Gastrocnemius medialis (tissue), 4 donors: ENCODE data around the gene TK2. TPM values are rescaled to one million over a fixed set of nuclear protein-coding genes. Genes with fewer than 3 reads are reported as not detected.

Experiments
- ATAC-seq, 2 donors: fragments of 150-250 bp; one replicate each; pipeline ENCODE4 v1.9.1; 2016
- DNase-seq, 2 donors: peaks; one replicate each; pipeline ENCODE4 v3.0.0-alpha.2; 2019
- H3K27ac ChIP-seq, 4 donors: fragments of 200-600 bp; sonication (generic); 1 replicate in 1 of 4; 2 replicates in 3 of 4; pipeline ENCODE4 v1.5.1; 2016 to 2018; ENCODE audit warnings: mild to moderate bottlenecking in 2 of 4, moderate library complexity in 1 of 4
- H3K27me3 ChIP-seq, 3 donors: fragments of 200-600 bp; sonication (generic) in 2 of 3; 1 replicate in 1 of 3; 2 replicates in 2 of 3; pipeline versions ENCODE4 v1.5.1 to v1.6.0; 2016 to 2019; ENCODE audit warnings: mild to moderate bottlenecking in 1 of 3, moderate library complexity in 1 of 3
- H3K36me3 ChIP-seq, 2 donors: fragments of 200-600 bp; sonication (generic) in 1 of 2; one replicate each; pipeline ENCODE4 v1.5.1; 2017 to 2018
- H3K4me1 ChIP-seq, 2 donors: fragments of 200-600 bp; sonication (generic) in 1 of 2; one replicate each; pipeline ENCODE4 v1.5.1; 2016 to 2017; ENCODE audit warnings: mild to moderate bottlenecking in 2 of 2
- H3K4me3 ChIP-seq, 4 donors: fragments of 200-600 bp; sonication (generic) in 3 of 4; 1 replicate in 1 of 4; 2 replicates in 3 of 4; pipeline ENCODE4 v1.5.1; 2016 to 2019; ENCODE audit warnings: mild to moderate bottlenecking in 2 of 4
- H3K9me3 ChIP-seq, 3 donors: fragments of 200-600 bp; sonication (generic) in 2 of 3; 1 replicate in 1 of 3; 2 replicates in 2 of 3; pipeline ENCODE4 v1.5.1; 2016 to 2019
- CTCF ChIP-seq, 5 experiments: fragments of 450-650 bp in 3 of 5; fragments of 200-600 bp in 2 of 5; sonication (generic) in 2 of 5; IDR thresholded peaks in 4 of 5; conservative IDR thresholded peaks in 1 of 5; 1 replicate in 4 of 5; 2 replicates in 1 of 5; pipeline ENCODE4 v1.5.1; 2016 to 2019; ENCODE audit warnings: antibody characterized with exemption in 5 of 5, mild to moderate bottlenecking in 3 of 5, moderate library complexity in 3 of 5
- POLR2A ChIP-seq, 2 donors: fragments of 450-650 bp; IDR thresholded peaks; one replicate each; pipeline ENCODE4 v1.6.1; 2017; ENCODE audit warnings: antibody characterized with exemption in 2 of 2, mild to moderate bottlenecking in 2 of 2, moderate library complexity in 2 of 2
- in situ Hi-C, 4 donors: fragments of 200-750 bp; cut with MboI; loops; one replicate each; pipeline versions ENCODE4 v1.15.0 to v1.8.0; 2017; ENCODE audit warnings: low sequenced_read_pairs in 4 of 4
- intact Hi-C: fragments of 100-400 bp; cut with DNase I; formaldehyde crosslinking; loops from one replicate; pipeline ENCODE4 v1.15.1; 2023; ENCODE audit warnings: low total_unique reads
- total RNA-seq, 4 donors: library from RNA; depleted of rRNA; stranded (reverse); fragments of >200 nt; gene quantifications; one replicate each; pipeline versions ENCODE4 v1.1.0 to v1.2.3, GENCODE V29; 2016

TK2 gene
- total RNA-seq, 4 donors from 2014 or later, result 10.6 to 22.7 (median 15.5) TPM

GRCh38 chr16:66510711-66511601 lies 39.0 kb downstream of the TK2 start:
- intact Hi-C loops, result no loop called here
- in situ Hi-C loops, result no loop called here
- no peak for DNase-seq
- no peak for ATAC-seq
- H3K4me1 ChIP-seq, result peaks cover 17 to 36% of the 10 kb centered on the region in 2 donors
- peak overlapping the region; percentile 12 to 71 (median 58) for H3K27ac ChIP-seq
- H3K36me3 ChIP-seq, result peaks cover 0 to 35% of the 10 kb centered on the region in 2 donors
- no peak for TF ChIP-seq POLR2A (IDR thresholded peaks at IDR 0.05)
- no peak for TF ChIP-seq CTCF (IDR thresholded peaks at IDR 0.05 in 4 of 5, conservative IDR thresholded peaks at IDR 0.05 in 1 of 5)
- H3K9me3 ChIP-seq, result no peaks in the 10 kb centered on the region
- no peak overlapping the region for H3K4me3 ChIP-seq
- H3K27me3 ChIP-seq, result no peaks in the 10 kb centered on the region

- peaks cover 15 to 30% of the 10 kb centered on the region in 2 donors for H3K4me1 ChIP-seq
- ATAC-seq (no peak), DNase-seq (no peak)
- peaks cover 0 to 33% of the 10 kb centered on the region in 2 donors for H3K36me3 ChIP-seq
- peak overlapping the region in 1 of 4 donors; percentile 64 for H3K27ac ChIP-seq
- no peaks in the 10 kb centered on the region for H3K9me3 ChIP-seq
- TF ChIP-seq CTCF (IDR thresholded peaks at IDR 0.05 in 4 of 5, conservative IDR thresholded peaks at IDR 0.05 in 1 of 5), result no peak
- TF ChIP-seq POLR2A (IDR thresholded peaks at IDR 0.05), result no peak
- no peaks in the 10 kb centered on the region for H3K27me3 ChIP-seq
- in situ Hi-C loops, result no loop called here
- intact Hi-C loops, result no loop called here
- H3K4me3 ChIP-seq, result no peak overlapping the region
Observed at GRCh38 chr16:66510298-66510697, 39.6 kb downstream of the TK2 start.

GRCh38 chr16:66509576-66509975 lies 40.3 kb downstream of the TK2 start:
- TF ChIP-seq CTCF (IDR thresholded peaks at IDR 0.05 in 4 of 5, conservative IDR thresholded peaks at IDR 0.05 in 1 of 5) (no peak), POLR2A (IDR thresholded peaks at IDR 0.05) (no peak)
- no peak overlapping the region for H3K4me3 ChIP-seq
- H3K36me3 ChIP-seq, result peaks cover 0 to 32% of the 10 kb centered on the region in 2 donors
- no peak overlapping the region for H3K27ac ChIP-seq
- no peak for ATAC-seq
- no peaks in the 10 kb centered on the region for H3K9me3 ChIP-seq
- in situ Hi-C loops, result no loop called here
- DNase-seq, result no peak
- peaks cover 15 to 26% of the 10 kb centered on the region in 2 donors for H3K4me1 ChIP-seq
- H3K27me3 ChIP-seq, result no peaks in the 10 kb centered on the region
- intact Hi-C loops, result no loop called here

- in situ Hi-C loops (no loop called here), intact Hi-C loops (no loop called here)
- DNase-seq, result peak in 1 of 2 donors; percentile 7
- Histone ChIP-seq H3K4me1 (peaks cover 16 to 29% of the 10 kb centered on the region in 2 donors), H3K27me3 (no peaks in the 10 kb centered on the region), H3K36me3 (peaks cover 0 to 32% of the 10 kb centered on the region in 2 donors), H3K4me3 (no peak overlapping the region), H3K9me3 (no peaks in the 10 kb centered on the region), H3K27ac (no peak overlapping the region)
- no peak for ATAC-seq
- TF ChIP-seq CTCF (IDR thresholded peaks at IDR 0.05 in 4 of 5, conservative IDR thresholded peaks at IDR 0.05 in 1 of 5), result no peak
- TF ChIP-seq POLR2A (IDR thresholded peaks at IDR 0.05), result no peak
Observed at GRCh38 chr16:66508914-66509496, 40.9 kb downstream of the TK2 start.
